Tongue (tissue), 2 donors: Measurements from ENCODE around the gene SNX19. TPM values are rescaled to one million over a fixed set of nuclear protein-coding genes. Genes with fewer than 3 reads are reported as not detected.

Source experiments
- DNase-seq: peaks from one replicate; pipeline ENCODE4 v3.0.0-alpha.2; 2015
- total RNA-seq: library from RNA; depleted of rRNA; stranded (reverse); fragments of >200 nt; gene quantifications from one replicate; pipeline ENCODE4 v1.2.3, GENCODE V29; 2014

The SNX19 gene
- total RNA-seq, 1 donor from 2014 or later: 63.7 TPM

- DNase-seq: no peak
These were observed 10.8 kb downstream of the SNX19 start for GRCh38 chr11:130905512-130905911.

DNA sequence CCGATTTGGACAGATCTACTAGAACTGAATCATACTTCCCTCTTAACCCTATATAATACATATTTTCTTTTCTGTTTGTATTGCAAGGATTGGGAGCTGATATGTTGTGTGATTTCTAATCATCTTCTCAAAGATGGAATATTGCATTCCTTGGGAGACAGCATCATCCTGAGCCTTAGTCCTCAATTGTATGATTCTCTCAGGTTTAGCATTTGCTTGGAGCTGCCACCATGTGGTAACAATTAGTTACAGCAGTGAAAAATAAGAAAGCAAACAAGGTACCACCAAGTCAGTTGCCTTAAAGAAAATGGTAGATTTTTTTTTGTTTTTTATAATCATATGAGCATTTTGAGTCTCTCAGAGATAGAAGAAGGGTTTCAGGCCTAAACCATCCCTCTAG, 11.9 kb downstream of the SNX19 start:
- DNase-seq: peak; percentile 13

DNA sequence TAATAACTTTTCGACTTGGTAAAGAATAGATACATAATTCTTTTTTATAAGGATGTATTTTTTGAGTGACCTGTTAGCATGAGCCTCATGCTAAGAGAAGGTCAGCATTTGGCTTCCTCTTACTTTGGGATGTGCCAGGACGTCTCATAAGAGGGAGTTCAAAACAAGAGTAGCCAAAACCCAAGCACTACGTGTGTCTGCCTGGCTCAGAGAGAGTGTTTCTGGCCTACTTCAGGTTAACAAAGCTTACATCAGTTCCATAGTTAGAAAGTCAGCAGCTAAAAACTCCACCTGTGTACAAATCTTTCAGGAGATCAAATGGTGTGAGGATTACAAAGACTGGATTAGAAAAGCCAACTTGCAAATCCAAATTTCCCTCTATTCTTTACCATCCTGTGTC, 13.9 kb downstream of the SNX19 start:
- DNase-seq: no peak

GRCh38 chr11:130899106-130899505, 17.2 kb downstream of the SNX19 start:
- DNase-seq: no peak

GRCh38 chr11:130897262-130898182, 18.8 kb downstream of the SNX19 start:
- peak; percentile 68 for DNase-seq

DNA sequence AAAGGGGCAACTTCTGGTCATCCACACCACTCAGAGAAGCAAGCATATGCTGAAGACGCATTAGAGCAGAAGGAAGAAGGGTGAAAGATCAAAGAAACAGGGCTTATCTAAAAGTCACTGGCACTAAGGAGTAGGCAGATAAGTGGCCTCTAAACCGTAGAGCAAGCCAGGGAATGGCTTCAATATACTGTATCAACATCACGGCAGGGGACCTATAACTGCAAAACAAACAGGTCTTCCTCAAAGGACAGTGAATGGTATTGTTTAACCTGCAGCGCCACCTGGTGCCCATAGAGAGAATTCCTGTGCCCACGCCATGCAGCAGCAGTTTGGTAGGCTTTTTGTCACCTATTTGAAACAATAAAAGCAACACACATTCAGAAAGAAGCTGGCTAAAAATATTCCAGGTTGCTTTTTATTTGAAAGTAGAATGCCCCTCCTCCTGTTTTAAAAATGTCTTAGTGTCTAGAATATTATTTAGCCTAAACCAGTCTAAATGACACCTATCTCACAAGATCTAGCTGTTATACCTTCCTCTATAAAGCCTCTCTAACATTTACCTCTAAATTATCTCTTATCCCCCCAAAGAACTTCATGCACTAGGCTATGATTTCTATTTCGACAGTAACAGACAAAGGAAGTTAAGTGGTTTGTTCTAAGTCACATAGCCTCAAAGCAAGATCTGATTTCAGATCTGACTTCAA, 21.8 kb downstream of the SNX19 start:
- DNase-seq: peak; percentile 92

DNA sequence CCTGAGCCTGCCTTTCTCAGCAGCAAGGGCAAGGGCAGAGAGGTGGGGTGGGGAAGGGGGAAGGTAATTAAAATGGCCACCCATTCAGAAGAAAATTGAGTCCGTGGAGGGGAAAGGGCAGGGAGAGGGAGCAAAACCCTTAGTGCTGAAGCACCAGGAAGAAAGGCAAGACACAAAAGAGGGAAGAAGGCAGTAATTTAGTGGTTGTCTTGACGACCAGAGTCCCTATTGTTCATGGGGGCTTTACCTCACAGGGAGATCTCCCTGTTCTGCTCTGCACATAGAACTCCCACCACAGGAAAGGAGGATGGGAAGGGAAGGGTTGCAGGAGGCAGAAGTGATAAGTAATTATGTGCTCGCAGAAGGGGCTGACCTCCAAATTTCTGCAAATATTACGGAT, 23.4 kb downstream of the SNX19 start:
- no peak for DNase-seq

GRCh38 chr11:130891326-130891725, 25.0 kb downstream of the SNX19 start:
- no peak for DNase-seq

GRCh38 chr11:130890039-130890745, 26.1 kb downstream of the SNX19 start:
- DNase-seq: no peak

- DNase-seq: no peak
These were observed 27.5 kb downstream of the SNX19 start for GRCh38 chr11:130888790-130889189.

DNA sequence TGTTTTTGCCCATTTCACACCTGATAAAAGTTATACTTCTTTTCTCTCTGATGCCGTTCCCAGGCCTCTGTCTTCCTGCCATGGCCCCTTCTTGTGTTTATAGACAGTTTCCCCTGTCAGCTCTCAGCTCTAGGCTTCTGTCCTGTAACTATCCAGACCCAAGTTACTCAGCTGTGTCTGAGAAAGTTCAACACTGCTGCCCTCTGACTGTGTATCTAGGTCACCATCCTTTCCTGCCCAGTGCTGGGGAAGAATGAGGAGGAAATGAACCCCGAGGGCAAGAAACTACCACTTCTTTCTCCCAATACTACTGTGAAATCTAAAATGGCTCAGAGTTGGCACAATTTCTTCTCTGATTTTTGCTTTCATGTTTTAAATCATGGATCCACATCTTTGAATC, 29.6 kb downstream of the SNX19 start:
- DNase-seq: no peak

GRCh38 chr11:130882138-130882551, 34.1 kb downstream of the SNX19 start:
- peak; percentile 75 for DNase-seq

DNA sequence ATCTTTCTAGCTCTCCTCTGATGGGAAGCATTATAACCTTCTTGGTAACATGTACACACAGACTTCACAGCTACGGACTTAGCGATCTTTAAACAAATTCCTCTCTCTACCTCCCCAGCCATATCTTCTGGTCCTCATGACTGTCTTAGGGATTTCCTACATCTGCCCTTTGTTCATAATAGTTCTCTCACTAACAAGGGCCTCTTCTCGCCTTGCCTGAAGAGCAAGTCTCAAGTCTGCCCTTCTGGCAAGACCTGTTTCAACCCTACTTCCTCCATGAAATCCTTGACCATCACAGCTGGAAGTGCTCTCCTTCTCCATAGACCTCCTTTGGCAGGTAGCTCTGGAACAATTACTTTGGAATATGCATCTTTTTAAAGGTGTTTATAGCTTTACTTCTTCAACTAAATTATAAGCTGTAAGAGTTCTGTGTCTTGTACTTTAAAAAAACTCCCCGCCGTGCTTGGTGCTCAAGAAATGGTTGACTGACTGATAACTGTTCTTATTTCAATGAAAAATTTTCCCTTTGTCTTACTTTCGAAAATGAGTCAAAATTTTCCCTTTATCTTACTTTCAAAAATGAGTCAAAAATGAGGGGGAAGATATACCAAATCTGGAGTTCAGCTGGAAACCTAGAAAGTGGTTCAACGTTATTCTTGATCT, 34.7 kb downstream of the SNX19 start:
- DNase-seq: no peak

DNA sequence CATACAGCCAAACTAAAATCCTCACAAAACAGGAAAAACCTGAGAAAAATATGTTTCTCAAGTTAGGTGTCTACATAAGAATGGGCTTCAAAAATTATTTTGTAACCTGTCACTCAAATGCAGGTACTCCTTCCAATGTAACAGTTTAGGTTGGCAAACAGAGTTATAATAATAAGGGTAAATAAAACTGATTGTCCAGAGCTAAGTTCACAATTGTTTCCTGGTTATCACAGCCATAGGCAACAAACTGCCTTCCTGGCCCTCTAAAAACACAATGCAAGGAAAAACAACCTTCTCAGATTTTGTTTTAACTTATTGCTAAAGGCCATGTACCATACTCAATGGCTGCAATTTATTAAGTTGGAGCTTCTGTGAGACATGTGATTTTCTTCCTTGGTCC, 36.4 kb downstream of the SNX19 start:
- no peak for DNase-seq

DNA sequence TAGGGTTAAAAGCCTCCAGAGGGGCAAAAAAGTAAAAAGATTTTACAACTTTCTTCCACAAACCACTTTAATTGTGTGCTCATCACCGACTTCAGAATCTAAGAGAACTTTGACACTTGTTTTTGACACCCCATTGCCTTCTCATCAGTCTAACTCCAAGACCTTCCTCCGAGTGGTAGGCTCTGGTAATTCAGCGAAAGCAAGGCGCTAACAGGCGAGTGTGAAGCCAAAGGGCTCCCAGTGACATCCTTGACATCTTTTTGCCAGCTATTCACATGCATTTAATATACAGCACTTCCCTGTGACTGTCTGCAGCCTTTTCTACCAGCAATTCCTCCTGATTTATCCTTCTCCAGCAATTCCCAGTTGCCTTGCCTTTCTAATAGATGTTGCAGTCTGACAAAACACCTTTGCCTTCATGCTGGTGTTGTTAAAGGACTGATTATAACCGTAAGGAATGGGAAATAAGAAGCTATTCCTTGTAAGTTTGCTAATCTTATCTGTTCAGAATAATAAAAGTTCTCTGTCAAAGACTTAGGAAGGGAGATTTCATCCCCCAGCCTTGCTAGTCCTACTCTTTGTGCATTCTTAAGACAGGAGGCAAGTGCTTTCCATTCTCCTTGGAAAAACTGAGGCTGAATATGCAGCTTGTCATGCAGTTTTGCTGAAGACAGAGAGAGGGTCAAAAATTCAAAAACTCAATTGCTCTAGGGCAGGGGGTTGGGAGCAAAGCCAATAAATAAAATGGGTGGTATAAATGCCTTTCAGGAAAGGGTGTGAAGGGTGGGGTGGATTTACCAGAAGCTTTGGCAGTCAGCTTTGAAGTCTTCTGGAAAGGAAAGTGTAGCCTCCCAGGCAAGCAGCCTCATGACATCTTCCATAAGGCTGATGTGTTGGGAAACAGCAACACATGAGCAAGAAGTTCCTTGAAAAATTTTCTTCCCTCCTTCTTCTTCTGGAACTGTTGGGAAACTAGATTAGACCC, 39.1 kb downstream of the SNX19 start:
- DNase-seq: no peak

DNA sequence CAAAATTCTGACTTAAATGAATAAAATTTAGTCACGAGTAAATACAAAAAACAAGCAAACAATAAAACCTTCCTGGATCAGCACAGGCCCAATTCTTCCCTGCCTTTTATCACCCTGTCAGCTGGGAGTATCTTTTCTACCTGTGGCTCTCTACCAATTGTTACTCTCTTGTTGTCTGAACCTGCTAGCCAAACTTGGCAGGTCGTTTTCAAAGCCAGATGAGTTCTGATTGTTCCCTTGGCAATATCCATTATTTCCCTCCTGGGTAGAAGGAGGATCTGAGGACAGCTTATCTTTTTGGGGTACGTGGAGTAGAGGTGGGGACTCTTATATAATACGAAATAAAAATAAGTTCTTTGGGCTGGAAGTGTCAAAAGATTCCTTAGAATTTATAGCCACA, 40.2 kb downstream of the SNX19 start:
- DNase-seq: no peak

GRCh38 chr11:130874955-130875531, 41.2 kb downstream of the SNX19 start:
- no peak for DNase-seq

DNA sequence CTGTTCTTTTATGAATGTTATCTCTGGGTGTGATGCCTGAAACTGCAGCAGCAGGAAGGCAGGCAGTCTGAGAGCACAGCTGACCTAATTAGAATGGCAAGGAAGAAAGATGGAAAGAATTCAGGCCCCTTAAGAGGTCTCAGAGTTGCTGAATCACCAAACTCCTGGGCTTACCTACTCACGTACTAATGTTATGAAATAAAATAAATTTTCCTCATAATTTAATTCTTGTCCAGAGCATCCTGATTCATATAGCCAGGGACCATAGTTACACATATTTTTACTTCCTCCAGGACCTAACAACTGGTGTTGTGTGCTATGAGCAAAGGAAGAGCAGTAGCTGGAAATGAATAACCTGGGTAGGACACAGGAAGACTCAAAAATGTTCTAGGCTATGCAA, 41.9 kb downstream of the SNX19 start:
- no peak for DNase-seq

DNA sequence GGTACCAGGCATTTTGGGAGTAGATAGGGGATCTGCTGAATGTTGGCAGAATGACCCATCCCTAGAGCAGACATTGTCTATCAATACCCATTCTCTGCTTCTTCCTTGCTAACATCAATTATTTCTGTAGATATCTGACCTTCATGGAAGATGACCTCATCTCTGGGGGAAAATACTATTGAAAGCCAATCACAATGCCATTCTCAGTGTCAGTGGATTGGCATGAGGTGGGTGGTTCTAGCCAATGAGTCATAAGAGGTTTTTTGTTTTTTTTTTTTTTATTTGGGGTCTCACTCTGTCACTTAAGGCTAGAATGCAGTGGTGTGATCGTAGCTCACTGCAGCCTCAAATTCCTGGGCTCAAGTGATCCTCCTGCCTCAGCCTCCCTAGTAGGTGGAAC, 42.5 kb downstream of the SNX19 start:
- no peak for DNase-seq

DNA sequence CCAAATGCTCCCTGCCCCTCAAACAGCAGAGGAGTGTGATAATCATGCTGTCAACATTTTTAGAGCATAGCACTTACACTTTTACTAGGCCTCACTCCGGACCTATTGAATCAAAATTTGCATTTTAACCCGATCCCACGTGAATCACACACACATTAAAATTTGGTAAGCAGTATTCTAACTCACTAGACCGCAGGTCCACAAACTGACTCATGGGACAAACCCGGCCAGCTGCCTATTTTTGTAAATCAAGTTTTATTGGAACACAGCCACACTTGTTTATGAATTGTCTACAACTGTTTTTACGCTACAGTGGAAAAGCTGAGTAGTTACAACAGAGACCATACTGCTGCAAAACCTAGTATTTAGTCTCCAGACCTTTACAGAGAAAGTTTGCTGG, 43.3 kb downstream of the SNX19 start:
- DNase-seq: peak; percentile 19

- DNase-seq: no peak
These were observed 43.8 kb downstream of the SNX19 start for GRCh38 chr11:130872513-130872912.
